ENCODE data around the gene LRCH1. TPM values are rescaled to one million over a fixed set of nuclear protein-coding genes. Genes with fewer than 3 reads are reported as not detected.

The LRCH1 gene
- total and polyA plus RNA-seq, 8 donors = 16.1 to 30.5 (median 26.8) TPM

- Histone ChIP-seq H3K36me3 (no peaks in the 10 kb centered on the region), H3K27ac (no peak overlapping the region), H3K9me3 (no peaks in the 10 kb centered on the region), H3K4me1 (peaks cover 15 to 28% of the 10 kb centered on the region in 2 donors), H3K4me3 (no peak overlapping the region), H3K27me3 (no peaks in the 10 kb centered on the region)
- no peak for TF ChIP-seq CTCF (IDR thresholded peaks at IDR 0.05)
- no peak for DNase-seq
- intact Hi-C loops (cut with DNase I) = no loop called here
- no peak for ATAC-seq
Measured at GRCh38 chr13:46572752-46573431, 19.9 kb downstream of the LRCH1 start.

- H3K36me3 ChIP-seq = no peaks in the 10 kb centered on the region
- TF ChIP-seq CTCF (IDR thresholded peaks at IDR 0.05) = no peak
- ATAC-seq = peak; percentile 39
- H3K9me3 ChIP-seq = no peaks in the 10 kb centered on the region
- no peaks in the 10 kb centered on the region for H3K27me3 ChIP-seq
- H3K4me3 ChIP-seq = no peak overlapping the region
- intact Hi-C loops (cut with DNase I) = no loop called here
- peak in 1 of 4 donors; percentile 55 for DNase-seq
- H3K27ac ChIP-seq = peak overlapping the region in 1 of 2 donors; percentile 16
- H3K4me1 ChIP-seq = peaks cover 15 to 42% of the 10 kb centered on the region in 2 donors
Measured at GRCh38 chr13:46575301-46575771, 22.4 kb downstream of the LRCH1 start.

GRCh38 chr13:46575818-46576221 lies 22.9 kb downstream of the LRCH1 start:
- Histone ChIP-seq H3K4me1 (peaks cover 15 to 47% of the 10 kb centered on the region in 2 donors), H3K27ac (peak overlapping the region in 1 of 2 donors; percentile 16)

DNA sequence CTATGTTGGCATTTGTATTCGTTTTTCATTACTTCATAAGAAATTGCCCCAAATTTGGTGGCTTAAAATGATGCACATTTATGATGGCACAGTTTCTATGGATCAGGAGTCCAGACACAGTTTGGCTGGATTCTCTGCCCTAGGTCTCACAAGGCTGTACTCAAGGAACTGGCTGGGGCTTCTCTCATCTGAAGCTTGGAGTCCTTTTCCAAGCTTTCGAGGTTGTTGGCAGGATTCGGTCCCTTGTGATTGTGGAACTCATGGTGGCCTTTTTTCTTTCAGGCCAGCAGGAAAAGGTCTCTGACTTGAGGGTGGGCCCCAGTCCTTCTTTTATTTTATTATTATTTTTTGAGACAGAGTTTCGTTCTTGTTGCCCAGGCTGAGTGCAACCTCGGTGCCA lies 23.8 kb downstream of the LRCH1 start:
- no peak for DNase-seq
- no peak overlapping the region for H3K27ac ChIP-seq
- no peaks in the 10 kb centered on the region for H3K9me3 ChIP-seq
- peaks cover 15 to 42% of the 10 kb centered on the region in 2 donors for H3K4me1 ChIP-seq
- H3K4me3 ChIP-seq = no peak overlapping the region
- no peak for TF ChIP-seq CTCF (IDR thresholded peaks at IDR 0.05)
- H3K27me3 ChIP-seq = no peaks in the 10 kb centered on the region
- intact Hi-C loops (cut with DNase I) = no loop called here
- no peak for ATAC-seq
- H3K36me3 ChIP-seq = no peaks in the 10 kb centered on the region

More at GRCh38 chr13:46575818-46576221, 22.9 kb downstream of the LRCH1 start:
- intact Hi-C loops (cut with DNase I) = no loop called here
- peak; percentile 40 for ATAC-seq
- Histone ChIP-seq H3K9me3 (no peaks in the 10 kb centered on the region), H3K27me3 (no peaks in the 10 kb centered on the region), H3K36me3 (no peaks in the 10 kb centered on the region), H3K4me3 (no peak overlapping the region)
- no peak for DNase-seq
- no peak for TF ChIP-seq CTCF (IDR thresholded peaks at IDR 0.05)

GRCh38 chr13:46577696-46578589 lies 25.0 kb downstream of the LRCH1 start:
- H3K9me3 ChIP-seq = no peaks in the 10 kb centered on the region
- H3K4me3 ChIP-seq = no peak overlapping the region
- peak overlapping the region in 1 of 2 donors; percentile 45 for H3K27ac ChIP-seq
- ATAC-seq (no peak), DNase-seq (no peak)
- peaks cover 15 to 47% of the 10 kb centered on the region in 2 donors for H3K4me1 ChIP-seq
- H3K27me3 ChIP-seq = no peaks in the 10 kb centered on the region
- no peak for TF ChIP-seq CTCF (IDR thresholded peaks at IDR 0.05)
- no peaks in the 10 kb centered on the region for H3K36me3 ChIP-seq
- intact Hi-C loops (cut with DNase I) = no loop called here

All from left lung (tissue), 10 donors.